Fibroblast of peridontal ligament (primary cell): ENCODE data around the gene OPCML.

Experiments used
- DNase-seq: peaks from one replicate; pipeline ENCODE4 v3.0.0-alpha.2; 2010; ENCODE audit errors: extremely low read depth

Gene OPCML

GRCh38 chr11:132853886-132854285 lies 678.4 kb downstream of the OPCML start:
- DNase-seq, result no peak

DNA sequence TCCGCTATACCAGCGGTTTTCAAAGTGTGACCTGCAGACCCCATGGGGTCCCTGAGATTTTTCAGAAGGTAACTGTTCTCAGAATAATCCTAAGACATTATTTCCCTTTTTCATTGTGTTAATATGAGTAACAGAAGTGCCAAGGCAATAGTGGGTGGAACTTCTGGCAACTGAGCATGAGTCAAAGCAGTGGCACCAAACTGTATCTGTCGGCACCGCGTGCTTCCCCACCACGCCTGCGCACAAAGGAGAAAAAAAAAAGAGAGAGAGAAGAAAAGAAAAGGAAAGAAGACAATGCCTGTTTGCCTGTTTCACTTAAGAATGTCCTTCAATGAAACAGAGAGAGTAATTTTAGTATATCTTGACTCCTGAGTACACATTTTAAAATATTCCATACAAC lies 679.9 kb downstream of the OPCML start:
- DNase-seq, result no peak

- DNase-seq, result no peak
These were observed 681.1 kb downstream of the OPCML start for GRCh38 chr11:132851247-132851646.

DNA sequence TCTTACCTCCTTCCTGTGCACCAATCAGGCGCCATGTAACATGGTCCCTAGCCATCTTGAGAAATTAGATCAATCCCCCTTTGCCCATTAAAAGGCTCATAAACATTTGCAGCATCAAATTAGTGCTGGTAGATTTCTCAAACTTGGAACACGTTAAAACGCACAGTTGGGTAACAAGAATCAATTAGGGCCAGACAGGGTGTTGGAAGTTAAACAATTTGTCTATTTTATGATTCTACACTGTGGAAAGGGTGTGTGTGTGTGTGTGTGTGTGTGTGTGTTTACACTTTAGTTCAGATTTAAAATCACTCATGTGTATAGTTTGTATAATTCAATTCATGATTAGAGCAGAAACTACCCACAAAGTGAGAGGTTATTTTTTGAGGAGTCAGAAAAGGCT lies 682.0 kb downstream of the OPCML start:
- no peak for DNase-seq

DNA sequence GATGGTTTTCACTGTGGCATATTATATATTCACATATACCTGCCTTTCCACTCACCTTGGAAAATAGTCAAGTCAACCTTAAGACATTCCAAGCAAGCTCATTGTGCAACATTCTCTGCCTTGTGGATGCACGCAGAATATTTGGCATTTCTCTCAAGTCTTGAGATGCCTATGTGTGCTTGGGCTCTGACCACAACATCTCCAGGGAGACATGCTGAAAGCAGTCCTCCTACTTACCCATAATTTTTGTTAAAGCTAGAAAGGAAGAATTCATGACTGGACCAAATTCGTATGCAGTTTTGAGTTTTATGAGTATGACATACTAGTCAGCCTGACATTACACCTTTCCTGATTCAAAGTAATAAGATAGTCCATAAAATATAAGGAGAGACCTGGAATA lies 684.0 kb downstream of the OPCML start:
- peak; percentile 65 for DNase-seq

- no peak for DNase-seq
These were observed 686.2 kb downstream of the OPCML start for GRCh38 chr11:132846075-132846474.

DNA sequence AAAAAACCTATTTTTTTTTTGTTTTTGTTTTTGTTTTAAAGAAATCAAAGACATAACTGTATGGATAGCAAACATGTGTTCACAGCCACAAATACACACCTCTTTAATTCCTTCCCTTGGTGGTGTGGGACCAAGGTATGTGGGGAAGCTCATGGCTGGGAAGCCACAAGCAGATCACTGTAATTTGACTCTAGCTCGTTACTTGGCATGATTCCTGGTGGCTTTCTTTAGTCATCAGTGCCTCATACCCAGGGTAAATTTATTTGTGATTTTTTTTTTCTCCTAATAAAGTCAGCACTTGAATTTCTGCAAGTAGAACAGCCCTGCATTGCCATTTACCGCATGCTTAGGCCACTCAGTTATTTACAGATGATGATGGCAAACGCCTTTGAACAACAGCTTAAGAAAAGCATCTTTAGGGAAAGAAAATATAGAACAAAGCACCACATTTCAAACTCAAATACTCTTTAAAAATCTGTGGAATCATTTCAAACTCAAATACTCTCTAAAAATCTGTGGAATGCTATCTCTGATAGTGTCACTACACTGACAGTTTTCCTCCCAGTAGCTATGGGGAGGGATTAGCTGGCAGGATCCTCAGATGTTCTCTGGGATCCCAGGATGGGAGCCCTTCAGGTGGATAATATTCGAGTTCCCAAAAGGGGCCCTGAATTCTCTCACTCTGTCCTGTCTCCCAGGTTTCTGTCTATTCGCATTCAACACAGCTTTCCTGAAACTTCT lies 687.2 kb downstream of the OPCML start:
- peak; percentile 85 for DNase-seq

- DNase-seq, result no peak
These were observed 691.6 kb downstream of the OPCML start for GRCh38 chr11:132840660-132841059.

- DNase-seq, result no peak
These were observed 692.1 kb downstream of the OPCML start for GRCh38 chr11:132840191-132840590.

DNA sequence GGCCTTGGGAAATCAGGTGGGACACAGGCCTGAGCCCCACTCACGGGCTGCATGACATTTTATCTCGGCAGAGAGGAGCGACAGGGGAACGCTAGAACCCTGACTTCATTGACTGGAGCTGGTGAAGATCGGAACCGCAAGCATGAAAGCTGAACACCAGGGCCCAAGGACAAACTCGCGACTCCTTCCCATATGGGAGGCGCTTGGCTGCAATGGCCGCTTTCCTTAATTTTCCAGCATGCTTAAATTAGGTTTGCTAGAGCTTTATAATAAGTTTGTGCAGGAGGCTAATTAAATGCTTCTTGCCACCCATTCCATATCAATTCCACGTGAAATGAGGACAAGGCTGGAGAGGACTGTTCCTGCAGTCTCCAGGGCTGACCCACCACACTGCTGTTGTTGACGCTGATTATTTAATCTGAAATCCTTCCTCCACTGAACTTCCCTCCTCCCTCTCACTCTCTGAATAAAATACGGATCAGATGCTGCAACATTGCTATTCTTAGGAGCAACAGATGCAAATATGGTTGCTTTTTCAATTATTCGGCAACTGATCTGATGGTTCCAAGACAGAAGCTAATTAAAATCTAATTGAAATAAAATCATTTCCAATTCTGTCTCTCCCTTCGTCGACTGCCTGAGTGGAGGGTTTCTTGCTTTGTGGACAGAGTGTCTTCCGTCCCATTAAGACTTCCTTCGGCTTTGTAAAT lies 692.9 kb downstream of the OPCML start:
- DNase-seq, result no peak

- peak; percentile 13 for DNase-seq
These were observed 693.7 kb downstream of the OPCML start for GRCh38 chr11:132838627-132839026.

GRCh38 chr11:132831272-132831671 lies 701.0 kb downstream of the OPCML start:
- DNase-seq, result no peak

DNA sequence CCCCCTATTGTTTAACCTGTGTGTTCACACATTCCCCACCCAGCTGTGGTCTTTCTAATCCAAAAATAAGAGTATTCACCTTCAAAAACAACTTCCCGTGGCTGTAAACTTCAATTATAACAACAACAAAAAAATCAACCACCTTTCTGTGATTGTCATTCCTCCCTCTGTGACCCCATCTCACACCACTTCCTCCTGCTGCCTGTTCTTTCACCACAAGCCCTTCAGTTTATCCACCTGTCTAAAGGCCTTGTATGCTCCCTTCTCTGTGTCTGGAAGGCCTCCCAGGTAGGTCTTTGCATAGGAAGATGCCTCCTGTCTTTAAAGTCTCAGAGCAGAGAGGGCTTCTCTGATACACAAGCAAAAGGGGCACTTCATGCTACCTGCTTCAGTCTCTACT lies 707.7 kb downstream of the OPCML start:
- DNase-seq, result no peak

GRCh38 chr11:132822276-132822675 lies 710.0 kb downstream of the OPCML start:
- no peak for DNase-seq

- DNase-seq, result no peak
These were observed 710.8 kb downstream of the OPCML start for GRCh38 chr11:132821499-132821898.

DNA sequence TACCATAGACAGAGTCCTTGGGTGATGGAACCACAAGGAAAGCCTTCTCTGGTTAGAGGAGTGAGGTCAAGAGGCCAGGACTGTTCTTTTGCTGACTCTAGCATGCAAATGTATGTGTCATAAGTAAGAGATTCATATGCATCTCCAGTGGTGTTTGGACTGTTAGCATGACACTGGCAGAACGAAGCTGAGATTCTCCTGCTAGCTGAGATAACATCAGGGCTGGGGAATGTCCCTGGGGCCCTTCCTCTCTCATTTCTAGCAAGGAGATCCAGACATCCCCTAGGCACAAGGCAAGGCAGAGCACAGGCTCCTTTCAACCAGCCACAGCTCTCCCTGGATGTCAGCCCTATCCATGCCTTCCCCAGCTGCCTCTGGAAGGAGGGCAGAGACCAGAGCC lies 711.3 kb downstream of the OPCML start:
- peak; percentile 5 for DNase-seq

DNA sequence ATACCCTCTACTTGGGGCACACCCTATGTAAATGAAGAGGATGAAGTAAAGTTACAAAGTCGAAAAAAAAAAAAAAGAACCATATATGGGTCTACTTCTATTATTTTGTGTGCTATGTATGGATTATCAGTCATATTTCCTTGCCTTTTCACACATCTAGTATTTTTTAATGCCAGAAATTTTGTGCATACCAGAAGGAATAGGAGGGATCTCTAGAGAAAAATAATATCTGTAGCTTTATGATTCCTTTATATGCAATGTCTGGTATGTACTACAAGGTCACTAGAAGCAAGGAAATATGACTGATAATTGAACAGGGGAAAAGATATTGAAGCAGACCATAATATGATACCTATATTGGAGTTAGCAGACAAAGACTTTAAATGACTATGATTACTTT lies 713.4 kb downstream of the OPCML start:
- DNase-seq, result no peak

- DNase-seq, result no peak
These were observed 714.9 kb downstream of the OPCML start for GRCh38 chr11:132817387-132817786.

DNA sequence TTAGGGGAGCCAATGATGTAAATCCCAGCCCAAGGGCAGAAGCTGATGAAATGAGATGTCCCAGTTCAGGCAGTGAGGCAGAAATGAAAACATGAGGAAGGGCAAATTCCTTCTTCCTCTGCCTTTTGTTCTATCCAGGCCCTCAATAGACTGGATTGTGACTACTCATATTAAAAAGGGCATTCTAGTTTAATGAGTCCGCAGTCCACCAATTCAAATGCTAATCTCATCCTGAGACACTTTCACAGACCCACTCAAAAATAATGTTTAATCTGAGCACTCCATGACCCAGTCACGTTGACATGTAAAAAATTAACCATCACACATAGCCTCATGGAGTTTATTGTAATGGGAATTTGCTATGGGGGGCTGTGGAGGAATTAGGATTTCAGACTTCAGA lies 717.9 kb downstream of the OPCML start:
- DNase-seq, result no peak

GRCh38 chr11:132811649-132812048 lies 720.7 kb downstream of the OPCML start:
- no peak for DNase-seq

DNA sequence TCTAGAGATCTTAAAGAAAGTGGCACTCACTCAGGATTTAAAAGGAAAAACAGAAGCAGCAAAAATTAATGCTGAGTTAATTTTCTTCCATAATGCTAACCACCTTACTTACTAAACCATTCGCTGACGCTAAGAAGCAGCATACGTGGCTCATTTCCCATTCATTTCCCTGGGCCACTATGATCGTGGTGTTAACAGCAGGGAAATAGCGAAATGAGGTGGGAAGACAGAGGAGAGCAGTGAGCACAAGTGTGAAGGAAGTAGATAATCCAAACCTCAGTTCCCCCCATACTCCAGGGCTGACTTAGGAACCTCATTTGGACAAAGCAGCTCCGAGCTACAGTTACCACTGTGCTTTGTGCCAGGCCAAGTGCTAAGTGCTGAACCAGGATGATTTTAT lies 723.2 kb downstream of the OPCML start:
- DNase-seq, result no peak

DNA sequence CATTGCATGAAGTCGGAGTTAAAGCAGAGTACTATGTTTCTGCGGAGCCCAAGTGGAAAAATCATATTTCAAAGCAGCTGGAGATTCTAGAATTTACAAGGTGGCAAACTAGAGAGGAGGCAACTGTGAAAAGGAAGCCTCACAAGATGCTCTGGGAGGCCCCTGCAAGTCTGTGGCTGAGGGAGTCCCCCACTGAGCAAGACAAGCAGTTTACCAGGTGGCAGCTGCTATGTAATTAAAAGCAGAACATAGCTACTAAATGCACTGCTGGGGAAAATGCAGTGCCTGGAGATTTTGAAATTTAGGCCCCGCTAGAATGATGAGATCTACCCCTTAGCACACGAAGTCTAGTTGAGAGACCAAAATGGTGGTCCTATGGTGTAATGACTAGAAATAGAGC lies 728.0 kb downstream of the OPCML start:
- DNase-seq, result no peak

DNA sequence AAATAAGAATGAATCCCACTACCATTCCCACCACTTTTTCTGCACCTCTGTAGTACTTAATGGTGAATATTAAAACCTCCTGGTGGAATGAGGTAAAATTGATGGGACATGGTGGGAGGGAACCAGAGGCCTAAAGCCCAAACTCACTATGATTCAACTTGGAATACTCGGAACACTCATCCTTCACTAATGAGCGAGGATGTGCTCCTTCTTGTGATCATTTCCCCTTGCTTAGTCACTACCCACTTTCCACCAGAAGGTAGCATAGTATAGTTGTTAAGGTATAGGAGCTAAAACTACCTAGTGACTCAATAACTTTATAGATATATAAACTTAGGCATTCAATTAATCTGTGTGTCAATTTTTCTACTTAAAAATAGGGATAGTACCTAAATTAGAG lies 728.9 kb downstream of the OPCML start:
- no peak for DNase-seq

DNA sequence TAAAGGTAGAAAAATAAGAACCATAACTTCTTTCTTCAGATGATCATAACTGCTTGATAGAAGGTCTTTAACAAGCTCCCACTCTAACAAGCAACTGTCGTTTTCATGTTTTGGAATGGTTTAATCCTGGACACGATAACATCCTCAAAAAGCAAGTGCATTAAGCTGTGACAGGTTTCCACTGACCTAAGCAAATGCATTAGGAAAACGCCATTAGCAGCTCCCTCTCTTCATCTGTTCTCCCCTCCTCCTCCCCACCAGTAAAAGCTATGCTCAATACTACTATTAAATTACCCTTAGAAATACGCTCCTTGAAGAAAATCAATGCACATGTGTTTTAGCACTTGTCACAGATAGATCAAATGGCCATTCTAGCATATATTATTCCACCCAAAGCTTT lies 729.4 kb downstream of the OPCML start:
- no peak for DNase-seq
